GM19238 (cell line): ENCODE measurements around the gene NOL6.

ENCODE experiments used
- DNase-seq: peaks from one replicate; pipeline ENCODE4 v3.0.0; 2011; ENCODE audit warnings: low spot score; ENCODE audit not compliant: insufficient read length

NOL6 gene

GRCh38 chr9:33453286-33453860 is 20.4 kb downstream of the NOL6 start:
- no peak for DNase-seq

DNA sequence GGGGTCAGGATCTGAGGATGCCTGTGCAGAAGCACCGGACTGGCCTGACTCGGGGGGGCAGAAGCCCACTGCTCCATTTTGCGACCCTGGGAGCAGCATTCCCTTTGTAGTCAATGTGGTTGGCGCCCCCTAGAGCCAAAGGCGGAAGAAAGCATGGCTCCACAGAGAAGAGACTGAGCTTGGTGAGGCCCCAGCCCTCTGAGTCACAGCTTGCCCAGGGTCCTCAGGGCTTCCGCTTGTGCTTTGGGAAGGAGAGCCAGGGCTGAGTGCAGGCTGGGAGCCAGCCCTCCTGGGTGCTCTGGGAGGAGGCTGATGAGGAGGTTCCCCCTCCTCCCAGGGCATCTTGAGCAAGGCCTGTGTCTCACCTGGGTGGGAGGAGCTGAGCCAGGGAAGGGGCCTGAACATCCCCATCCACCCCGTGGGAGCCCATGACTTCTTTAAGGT is 20.9 kb downstream of the NOL6 start:
- DNase-seq: no peak

DNA sequence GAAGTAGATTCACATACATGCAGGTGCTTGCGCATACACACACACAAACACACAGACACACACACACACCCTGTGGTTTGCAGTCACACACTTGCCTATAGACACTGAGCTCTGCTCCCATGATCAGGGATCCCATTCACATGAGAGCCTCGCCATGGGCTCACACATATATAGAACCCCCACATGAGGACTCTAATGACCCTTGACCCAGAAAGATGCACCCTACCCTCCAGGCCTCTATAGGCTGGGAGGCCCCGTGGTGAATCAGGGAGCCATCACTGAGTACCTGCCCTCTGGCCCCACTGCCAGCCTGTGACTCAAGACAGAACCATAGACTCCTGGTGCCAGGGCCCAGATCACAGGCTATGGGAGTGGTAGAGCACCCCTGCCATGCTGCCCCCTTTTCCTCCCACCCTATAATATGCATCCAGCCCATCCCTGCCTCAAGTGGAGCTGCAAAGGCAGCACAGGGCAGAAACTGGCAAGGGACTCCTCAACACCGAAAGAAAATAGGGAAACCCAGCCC is 23.0 kb downstream of the NOL6 start:
- DNase-seq: no peak

GRCh38 chr9:33449715-33450114 is 24.0 kb downstream of the NOL6 start:
- no peak for DNase-seq

- no peak for DNase-seq
Observed at GRCh38 chr9:33447799-33448553, 25.7 kb downstream of the NOL6 start.

DNA sequence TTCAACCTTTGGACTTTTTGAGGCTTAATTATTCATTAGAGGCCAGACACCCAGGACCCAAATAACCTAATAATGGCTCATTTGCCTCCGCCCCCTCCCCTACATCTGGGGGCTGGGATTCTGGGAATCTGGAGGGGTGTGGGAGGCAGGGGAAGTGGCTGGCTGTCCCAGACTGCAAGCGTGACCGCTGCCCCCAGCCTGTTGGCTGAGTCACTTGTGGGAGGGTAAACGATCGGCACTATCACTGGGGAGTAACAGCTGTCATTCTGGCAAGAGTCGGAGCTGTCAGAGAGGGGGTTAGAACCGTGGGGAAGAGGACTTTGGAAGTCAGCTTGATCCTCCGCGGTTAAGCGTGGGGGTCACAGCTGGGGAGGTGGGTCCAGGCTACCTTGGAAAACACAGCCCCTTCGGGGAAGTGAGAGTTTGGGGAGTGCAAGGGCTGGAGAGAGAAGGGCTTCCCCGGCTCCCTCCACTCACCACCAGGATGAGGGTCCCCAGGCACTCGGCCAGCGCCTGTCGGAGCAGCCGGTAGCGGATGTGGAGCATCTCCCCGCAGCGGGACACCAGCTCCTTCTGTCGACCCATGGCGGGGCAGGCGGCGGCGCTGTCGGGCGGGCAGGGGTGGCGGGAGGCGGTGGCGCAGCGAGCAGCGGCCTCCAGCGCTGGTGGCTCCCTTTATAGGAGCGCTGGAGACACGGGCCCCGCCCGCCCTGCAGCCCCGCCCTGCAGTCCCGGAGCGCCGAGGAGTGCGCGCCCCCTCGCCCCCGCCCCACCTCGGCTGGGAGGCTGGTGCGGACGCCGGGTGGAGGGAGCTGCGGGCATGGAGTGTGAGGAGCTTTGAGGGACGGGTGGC is 26.6 kb downstream of the NOL6 start, which contains the start of gene AQP3:
AQP3 (minus strand) TSS at position 648 of the 853 bp plus-strand sequence; CDS start at position 585, 63 bp downstream.
- peak; percentile 54 for DNase-seq

GRCh38 chr9:33446240-33446945 is 27.3 kb downstream of the NOL6 start:
- DNase-seq: peak; percentile 71

DNA sequence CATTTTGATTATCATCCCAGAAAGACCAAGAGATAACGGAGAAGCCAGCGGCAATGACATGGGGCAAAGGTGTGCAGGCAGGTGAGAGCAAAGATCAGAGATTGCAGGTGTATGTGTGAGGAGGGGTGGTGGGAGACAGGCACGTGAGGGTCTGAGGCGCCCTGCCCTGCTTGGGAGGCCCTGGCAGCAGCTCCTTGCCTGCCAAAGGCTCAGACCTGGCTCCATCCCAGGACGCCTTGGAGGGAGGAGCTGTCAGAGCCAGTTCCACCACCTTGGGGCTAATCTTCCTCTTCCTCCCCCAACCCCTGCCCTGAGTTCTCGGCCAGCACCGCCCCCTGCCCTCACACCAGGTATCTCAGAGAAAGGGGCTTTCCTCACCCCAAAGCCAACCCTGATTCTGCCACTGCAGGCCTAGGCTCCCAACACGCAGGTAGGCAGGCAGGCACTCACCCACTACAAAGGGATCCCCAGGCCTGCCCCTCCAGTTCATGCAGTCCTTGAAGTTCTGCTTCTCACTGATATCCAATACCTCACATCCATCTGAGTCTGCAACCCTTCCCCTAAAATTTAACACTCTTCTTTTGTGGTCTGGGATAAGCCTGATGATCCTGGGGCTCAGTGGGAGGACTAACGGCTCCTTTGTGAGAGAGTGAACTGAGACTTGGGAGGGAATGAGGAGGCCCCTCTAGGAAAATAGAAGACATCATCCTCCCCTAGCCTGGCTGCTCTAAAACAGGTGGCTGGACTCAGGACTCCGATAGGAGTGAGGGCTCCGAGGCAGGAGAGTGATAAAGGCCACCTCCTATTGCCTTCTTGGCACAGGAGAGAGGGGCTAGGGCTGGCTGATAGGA is 28.1 kb downstream of the NOL6 start:
- no peak for DNase-seq

- DNase-seq: no peak
Observed at GRCh38 chr9:33443464-33444154, 30.1 kb downstream of the NOL6 start.

- DNase-seq: no peak
Observed at GRCh38 chr9:33443047-33443446, 30.7 kb downstream of the NOL6 start.

DNA sequence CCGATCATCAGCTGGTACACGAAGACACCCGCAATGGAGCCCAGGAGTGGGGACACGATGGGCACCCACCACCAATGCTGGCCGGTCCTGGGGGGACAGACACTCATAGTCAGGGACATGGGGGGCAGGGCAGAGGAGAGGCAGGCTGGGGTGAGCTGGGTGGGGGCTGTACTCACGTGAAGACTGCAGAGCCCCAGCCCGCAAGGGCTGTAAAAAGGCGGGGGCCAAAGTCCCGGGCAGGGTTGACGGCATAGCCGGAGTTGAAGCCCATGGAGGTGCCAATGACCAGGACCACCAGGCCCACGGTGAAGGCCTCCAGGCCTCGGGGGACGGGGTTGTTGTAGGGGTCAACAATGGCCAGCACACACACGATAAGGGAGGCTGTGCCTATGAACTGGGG is 31.6 kb downstream of the NOL6 start:
- no peak for DNase-seq

DNA sequence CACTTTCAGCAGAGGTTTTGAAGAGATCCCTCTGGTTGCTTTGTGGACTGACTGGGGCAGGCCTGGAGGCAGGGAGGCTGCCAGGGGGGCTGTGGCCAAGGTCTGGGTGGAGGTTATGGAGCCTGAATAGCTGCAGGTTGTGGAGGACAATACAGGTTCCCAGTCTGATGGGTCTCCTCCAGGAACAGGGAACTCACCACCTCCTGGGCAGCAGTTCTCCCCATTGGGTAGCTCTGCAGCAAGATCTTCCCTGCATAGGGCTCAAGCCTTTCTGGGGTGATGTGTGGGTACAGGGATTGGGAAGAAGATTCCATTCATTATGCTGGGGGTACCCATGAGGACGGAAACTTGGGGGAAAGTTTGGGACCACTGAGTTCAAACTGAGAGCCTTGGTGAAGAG is 33.1 kb downstream of the NOL6 start:
- no peak for DNase-seq

DNA sequence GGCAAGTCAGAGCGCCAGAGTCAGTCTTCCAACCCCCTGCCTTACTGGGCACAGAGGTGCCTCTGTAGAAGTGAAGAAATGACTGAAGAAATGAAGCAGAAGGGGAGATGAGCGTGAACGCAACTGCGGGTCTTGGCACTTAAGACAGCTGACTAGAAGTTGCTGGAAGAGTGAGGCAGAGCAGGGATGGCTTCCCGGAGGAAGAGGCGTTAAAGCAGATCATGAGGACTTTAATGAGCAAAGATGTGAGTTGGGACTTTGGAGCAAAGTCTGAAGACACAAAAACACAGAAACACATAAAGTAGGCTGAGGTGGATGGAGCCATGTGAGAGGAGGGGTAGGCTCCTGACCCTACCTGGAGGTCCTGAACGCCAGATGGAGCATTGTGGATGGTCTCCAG is 33.5 kb downstream of the NOL6 start:
- DNase-seq: no peak

DNA sequence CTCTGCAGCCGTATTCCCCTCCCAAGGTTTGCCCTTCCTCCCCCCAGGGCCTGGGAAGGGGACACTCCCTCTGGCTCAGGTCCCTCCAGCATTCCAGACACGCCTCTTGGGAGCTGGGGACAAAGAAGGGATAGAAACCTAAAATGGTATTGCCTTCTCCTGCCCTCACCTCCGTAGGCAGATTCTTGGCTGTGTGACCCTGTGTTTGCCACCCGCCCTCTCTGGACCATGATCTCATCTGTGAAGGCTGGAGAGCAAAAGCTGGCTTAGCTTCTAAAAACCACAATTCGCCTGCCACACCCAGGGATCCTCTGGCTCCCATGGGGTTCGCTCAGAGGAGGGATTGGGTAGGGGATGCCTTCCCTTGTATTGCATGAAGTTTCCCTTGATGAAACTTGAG is 34.0 kb downstream of the NOL6 start:
- DNase-seq: no peak

- no peak for DNase-seq
Observed at GRCh38 chr9:33438926-33439680, 34.6 kb downstream of the NOL6 start.

GRCh38 chr9:33437898-33438297 is 35.8 kb downstream of the NOL6 start:
- DNase-seq: no peak

DNA sequence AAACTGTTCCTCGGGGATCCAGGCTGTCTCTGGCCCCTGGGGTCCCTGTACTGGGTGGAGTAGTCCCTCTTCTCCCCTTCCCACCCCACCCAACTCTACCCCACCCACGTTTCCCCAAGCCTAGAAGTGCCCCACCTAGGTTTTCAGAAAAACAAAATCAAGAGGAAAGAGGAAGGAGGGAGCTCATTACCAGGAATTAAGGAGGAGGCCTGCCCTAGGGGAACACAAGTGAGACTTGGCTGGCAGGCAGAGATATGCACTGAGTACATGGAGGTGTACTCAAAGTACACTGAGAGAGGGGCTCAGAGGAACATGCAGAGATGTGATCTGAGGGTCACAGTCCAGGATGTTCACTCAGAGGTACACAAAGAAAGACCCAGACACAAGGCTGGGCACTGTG is 36.5 kb downstream of the NOL6 start:
- no peak for DNase-seq

DNA sequence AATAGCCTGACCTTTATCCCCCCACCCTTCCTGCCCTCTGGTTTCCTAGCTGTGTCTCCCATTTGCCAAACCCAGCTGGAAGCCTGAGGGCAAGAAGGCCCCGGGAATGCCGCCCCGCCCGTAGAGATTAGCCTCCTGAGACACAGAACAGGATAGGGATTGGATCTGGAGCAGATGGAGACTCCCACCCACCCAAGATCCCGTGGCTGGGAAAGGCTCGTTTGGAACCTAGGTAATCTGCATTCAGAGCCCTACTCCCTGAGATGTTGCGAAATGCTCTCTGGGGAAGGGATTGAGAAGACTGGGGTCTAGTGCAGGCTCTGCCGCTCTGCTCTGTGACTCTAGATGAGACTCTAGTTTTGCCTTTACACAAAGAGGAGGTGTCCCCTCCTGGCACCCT is 37.3 kb downstream of the NOL6 start:
- no peak for DNase-seq

DNA sequence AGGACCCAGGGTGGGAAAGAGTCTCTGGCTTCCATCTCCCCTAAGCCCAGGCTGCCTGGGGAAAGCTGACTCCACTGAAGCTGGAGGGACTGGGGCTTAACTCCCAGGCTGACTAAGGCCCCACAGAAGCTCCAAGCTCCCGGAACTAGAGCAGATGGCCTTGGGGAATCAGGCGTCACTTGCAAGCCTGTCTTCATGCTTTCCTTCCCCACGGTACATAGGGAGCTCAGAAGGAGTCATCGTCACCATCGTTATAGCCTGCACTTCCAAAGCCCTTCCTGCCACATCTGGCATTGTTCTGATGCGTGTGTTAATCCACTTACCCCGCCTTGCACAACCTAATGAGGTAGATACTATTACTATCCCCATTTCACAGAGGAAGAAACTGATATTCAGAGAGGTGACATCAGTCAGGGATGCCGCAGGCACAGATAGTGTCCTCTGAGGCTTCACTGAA is 37.9 kb downstream of the NOL6 start:
- no peak for DNase-seq
